Stimulated activated CD8-positive, alpha-beta memory T cell treated with anti-CD3 and anti-CD28 coated beads, Interleukin-4, amount 100 ng/mL, for 24 hours (primary cell): ENCODE results near the gene ZNF326.

Experiments used
- DNase-seq: peaks from one replicate; pipeline ENCODE4 v3.0.0-alpha.2; 2020; ENCODE audit warnings: low read depth

ZNF326 gene

DNA sequence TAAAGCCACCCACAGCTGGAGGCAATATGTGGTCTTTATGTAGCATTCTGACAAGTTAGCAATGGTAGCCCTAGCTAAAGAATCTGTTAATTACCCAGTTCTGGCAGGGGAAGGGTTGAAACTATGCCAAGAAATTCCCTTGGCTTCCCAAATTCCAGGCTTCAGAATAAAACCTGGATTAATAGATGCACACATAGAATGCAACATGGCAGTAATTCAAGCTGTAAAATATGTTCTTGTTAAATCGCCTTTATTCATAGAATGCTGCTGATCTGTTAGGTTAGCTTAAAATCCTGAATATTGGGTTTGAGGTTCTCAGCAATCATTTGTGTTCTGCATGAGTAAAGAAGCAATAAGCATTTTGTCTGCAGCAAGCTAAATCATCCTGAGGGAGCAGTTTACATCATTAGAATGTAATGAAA, 80.1 kb downstream of the ZNF326 start:
- DNase-seq: no peak

DNA sequence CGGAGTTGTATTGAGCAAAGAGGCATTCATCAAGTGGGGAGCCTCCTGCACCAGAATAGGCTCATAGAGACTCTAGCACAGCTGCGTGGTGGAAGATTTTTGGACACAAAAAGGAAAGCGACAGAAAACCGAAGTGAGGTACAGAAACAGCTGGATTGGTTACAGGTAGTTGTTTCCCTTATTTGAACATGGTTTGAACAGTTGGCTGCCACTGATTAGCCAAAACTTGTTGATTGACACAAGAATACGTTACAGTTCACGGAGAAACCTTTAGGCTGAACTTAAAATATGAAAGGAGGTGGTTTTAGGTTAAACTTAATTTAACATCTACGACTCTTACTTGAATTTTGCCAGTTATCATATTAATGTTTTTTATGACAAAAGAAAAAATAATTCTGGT, 89.1 kb downstream of the ZNF326 start:
- no peak for DNase-seq
